Stomach (tissue), 9 donors: Measurements from ENCODE around the gene LRMDA. TPM values are rescaled to one million over a fixed set of nuclear protein-coding genes. Genes with fewer than 3 reads are reported as not detected.

Source experiments
- DNase-seq, 2 donors: peaks; one replicate each; pipeline versions ENCODE4 v3.0.0 to v3.0.0-alpha.2; 2013 to 2019
- H3K27ac ChIP-seq, 5 donors: fragments of 200-600 bp in 4 of 5; sonication (generic) in 4 of 5; one replicate each; pipeline ENCODE4 v1.5.1; 2013 to 2019; ENCODE audit warnings: mild to moderate bottlenecking in 1 of 5, moderate library complexity in 1 of 5
- H3K27me3 ChIP-seq, 3 donors: fragments of 200-600 bp; sonication (generic); one replicate each; pipeline ENCODE4 v1.5.1; 2017 to 2019; ENCODE audit warnings: mixed run types in 1 of 3
- H3K36me3 ChIP-seq, 4 donors: fragments of 200-600 bp; sonication (generic); 1 replicate in 3 of 4; 2 replicates in 1 of 4; pipeline ENCODE4 v1.5.1; 2016 to 2019
- H3K4me1 ChIP-seq, 4 donors: fragments of 200-600 bp; sonication (generic); one replicate each; pipeline ENCODE4 v1.5.1; 2016 to 2019
- H3K4me3 ChIP-seq, 4 donors: fragments of 200-600 bp; sonication (generic) in 3 of 4; one replicate each; pipeline ENCODE4 v1.5.1; 2016 to 2019; ENCODE audit warnings: mild to moderate bottlenecking in 1 of 4
- H3K9me3 ChIP-seq, 4 donors: fragments of 200-600 bp; sonication (generic); one replicate each; pipeline ENCODE4 v1.5.1; 2016 to 2019
- EP300 ChIP-seq: sonication (generic); formaldehyde crosslinking; IDR thresholded peaks from one replicate; pipeline ENCODE4 v1.6.1; 2017; ENCODE audit warnings: antibody characterized with exemption
- POLR2A ChIP-seq, 4 donors: fragments of 450-650 bp; IDR thresholded peaks; one replicate each; pipeline ENCODE4 v1.6.1; 2016; ENCODE audit warnings: antibody characterized with exemption in 4 of 4, control low read depth in 2 of 4, mild to moderate bottlenecking in 1 of 4, moderate library complexity in 1 of 4
- POLR2AphosphoS5 ChIP-seq, 3 donors: sonication (generic); formaldehyde crosslinking; IDR thresholded peaks; one replicate each; pipeline ENCODE4 v1.6.1; 2016; ENCODE audit warnings: antibody characterized with exemption in 3 of 3
- WGBS, 5 donors: extraction: QIAGEN DNeasy Blood & Tissue Kit in 3 of 5; methylation state at CpG; one replicate each; pipeline versions ENCODE4 v1.1.5 to v1.1.7; 2013 to 2018; 5-methylcytosine and 5-hydroxymethylcytosine counted together
- intact Hi-C: fragments of 100-400 bp; cut with DNase I; formaldehyde crosslinking; loops from one replicate; pipeline ENCODE4 v1.15.1; 2023; ENCODE audit warnings: low total_unique reads
- polyA plus RNA-seq, 3 donors: library from polyadenylated mRNA; stranded (reverse); fragments of 200-250 nt; gene quantifications; one replicate each; pipeline ENCODE4 v1.2.3, GENCODE V29; 2013
- total RNA-seq, 5 donors: library from RNA; depleted of rRNA; stranded (reverse); fragments of >200 nt; gene quantifications; one replicate each; pipeline versions ENCODE4 v1.1.0 to v1.2.3, GENCODE V29; 2014 to 2016
- TF ChIP-seq, protein P1 (sequence below), 7 experiments: fragments of 450-650 bp in 4 of 7; fragments of 200-600 bp in 3 of 7; sonication (generic) in 3 of 7; IDR thresholded peaks; one replicate each; pipeline ENCODE4 v1.5.1; 2016 to 2019; ENCODE audit warnings: antibody characterized with exemption in 7 of 7, control low read depth in 2 of 7, mild to moderate bottlenecking in 1 of 7
- donor health status: healthy with polysubstance abuse.
- donor health status: Bipolar disorder and iron deficiency.
- donor health status: healthy.

LRMDA gene
- total and polyA plus RNA-seq, 8 donors, result 1.3 to 30.2 (median 13.6) TPM; not detected in 1

DNA sequence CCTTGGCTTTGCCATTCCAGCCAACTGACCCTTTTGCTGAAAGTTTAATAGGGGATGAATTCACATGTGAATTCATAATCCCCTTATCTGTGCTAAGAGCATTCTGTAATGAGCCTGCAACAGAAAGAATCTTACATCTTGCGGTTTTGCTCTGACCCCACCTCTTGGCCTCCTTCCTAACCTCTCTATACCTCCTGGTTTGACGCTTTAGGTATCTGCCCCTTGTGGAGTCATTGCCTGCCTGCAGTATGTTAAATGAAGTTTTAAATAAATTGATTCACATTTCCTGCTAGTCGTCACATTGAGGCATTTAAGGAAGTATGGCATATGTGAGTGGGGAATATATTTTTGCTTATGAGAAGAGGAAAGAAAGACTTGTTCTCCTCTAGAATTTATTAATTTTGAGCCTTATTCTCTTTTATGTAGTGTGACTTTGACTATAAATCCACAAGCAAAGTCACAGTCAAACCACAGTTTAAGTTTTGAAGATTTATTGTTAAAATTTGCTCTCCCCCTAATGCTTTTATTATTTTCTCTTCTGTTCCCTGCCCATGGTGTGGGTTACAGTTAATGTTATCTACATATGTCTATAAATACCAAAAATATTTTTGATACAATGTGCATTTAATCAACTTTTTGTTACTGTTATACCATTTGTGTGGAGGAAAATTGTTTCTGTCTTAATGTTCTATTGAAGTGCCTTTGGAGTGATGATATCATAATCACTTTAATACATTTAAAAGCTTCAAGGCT, 60.9 kb downstream of the LRMDA start:
- Histone ChIP-seq H3K27ac (no peak overlapping the region), H3K27me3 (no peaks in the 10 kb centered on the region), H3K36me3 (no peaks in the 10 kb centered on the region), H3K4me3 (no peak overlapping the region), H3K9me3 (no peaks in the 10 kb centered on the region), H3K4me1 (no peaks in the 10 kb centered on the region)
- no peak for TF ChIP-seq POLR2A (IDR thresholded peaks at IDR 0.05)
- TF ChIP-seq EP300, result no peak
- TF ChIP-seq, protein P1, sequence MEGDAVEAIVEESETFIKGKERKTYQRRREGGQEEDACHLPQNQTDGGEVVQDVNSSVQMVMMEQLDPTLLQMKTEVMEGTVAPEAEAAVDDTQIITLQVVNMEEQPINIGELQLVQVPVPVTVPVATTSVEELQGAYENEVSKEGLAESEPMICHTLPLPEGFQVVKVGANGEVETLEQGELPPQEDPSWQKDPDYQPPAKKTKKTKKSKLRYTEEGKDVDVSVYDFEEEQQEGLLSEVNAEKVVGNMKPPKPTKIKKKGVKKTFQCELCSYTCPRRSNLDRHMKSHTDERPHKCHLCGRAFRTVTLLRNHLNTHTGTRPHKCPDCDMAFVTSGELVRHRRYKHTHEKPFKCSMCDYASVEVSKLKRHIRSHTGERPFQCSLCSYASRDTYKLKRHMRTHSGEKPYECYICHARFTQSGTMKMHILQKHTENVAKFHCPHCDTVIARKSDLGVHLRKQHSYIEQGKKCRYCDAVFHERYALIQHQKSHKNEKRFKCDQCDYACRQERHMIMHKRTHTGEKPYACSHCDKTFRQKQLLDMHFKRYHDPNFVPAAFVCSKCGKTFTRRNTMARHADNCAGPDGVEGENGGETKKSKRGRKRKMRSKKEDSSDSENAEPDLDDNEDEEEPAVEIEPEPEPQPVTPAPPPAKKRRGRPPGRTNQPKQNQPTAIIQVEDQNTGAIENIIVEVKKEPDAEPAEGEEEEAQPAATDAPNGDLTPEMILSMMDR (IDR thresholded peaks at IDR 0.05), result no peak
- no peak for TF ChIP-seq POLR2AphosphoS5 (IDR thresholded peaks at IDR 0.05)
- intact Hi-C loops, result no loop called here
- 69 to 80% (median 72%) methylated on average over 3 of the region's 3 CpGs for WGBS, 5 donors
- DNase-seq, result no peak

GRCh38 chr10:75493464-75493863, 62.0 kb downstream of the LRMDA start:
- H3K36me3 ChIP-seq, result no peaks in the 10 kb centered on the region
- no peaks in the 10 kb centered on the region for H3K9me3 ChIP-seq
- no peak for DNase-seq
- no peak overlapping the region for H3K27ac ChIP-seq
- WGBS, 5 donors, result 91 to 96% (median 95%) methylated on average over 3 of the region's 3 CpGs
- H3K4me3 ChIP-seq, result no peak overlapping the region
- no peaks in the 10 kb centered on the region for H3K27me3 ChIP-seq
- intact Hi-C loops, result no loop called here
- no peak for TF ChIP-seq POLR2AphosphoS5 (IDR thresholded peaks at IDR 0.05)
- no peak for TF ChIP-seq EP300
- TF ChIP-seq, protein P1 (IDR thresholded peaks at IDR 0.05), result no peak
- no peak for TF ChIP-seq POLR2A (IDR thresholded peaks at IDR 0.05)
- H3K4me1 ChIP-seq, result peaks cover 0 to 4% (median under 1%) of the 10 kb centered on the region in 4 donors

- WGBS, 5 donors, result 53 to 64% (median 57%) methylated on average over 4 of the region's 4 CpGs
- no peak for DNase-seq
- H3K4me1 ChIP-seq, result peaks cover 0 to 15% (median 7%) of the 10 kb centered on the region in 4 donors
- no peak for TF ChIP-seq EP300
- TF ChIP-seq, protein P1 (IDR thresholded peaks at IDR 0.05), result no peak
- TF ChIP-seq POLR2A (IDR thresholded peaks at IDR 0.05), result no peak
- no peak for TF ChIP-seq POLR2AphosphoS5 (IDR thresholded peaks at IDR 0.05)
- H3K27ac ChIP-seq, result no peak overlapping the region
- H3K27me3 ChIP-seq, result no peaks in the 10 kb centered on the region
- no peak overlapping the region for H3K4me3 ChIP-seq
- H3K36me3 ChIP-seq, result no peaks in the 10 kb centered on the region
- H3K9me3 ChIP-seq, result no peaks in the 10 kb centered on the region
- intact Hi-C loops, result no loop called here
Observed at GRCh38 chr10:75495434-75496190, 64.2 kb downstream of the LRMDA start.

DNA sequence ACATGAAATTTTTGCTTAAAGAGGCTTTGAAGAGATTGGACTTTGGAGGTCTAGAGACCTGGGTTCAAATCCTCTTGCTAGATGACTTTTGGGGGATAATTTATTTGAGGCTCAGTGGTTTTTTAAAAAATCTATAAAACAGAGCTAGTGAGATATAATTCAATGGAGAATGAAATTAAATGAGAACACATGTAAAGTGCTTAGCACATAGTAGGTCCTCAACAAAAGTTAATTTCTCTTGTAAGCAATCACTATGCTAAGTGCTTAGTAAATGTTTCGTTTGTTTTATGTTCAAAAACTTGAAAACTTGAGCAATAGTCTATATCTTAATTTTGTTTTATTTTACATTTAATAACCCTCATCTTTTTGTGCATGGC, 64.8 kb downstream of the LRMDA start:
- Histone ChIP-seq H3K4me3 (no peak overlapping the region), H3K27ac (no peak overlapping the region), H3K9me3 (no peaks in the 10 kb centered on the region), H3K36me3 (no peaks in the 10 kb centered on the region), H3K4me1 (peaks cover 0 to 15% (median 7%) of the 10 kb centered on the region in 4 donors), H3K27me3 (no peaks in the 10 kb centered on the region)
- no peak for TF ChIP-seq POLR2AphosphoS5 (IDR thresholded peaks at IDR 0.05)
- TF ChIP-seq, protein P1 (IDR thresholded peaks at IDR 0.05), result no peak
- TF ChIP-seq POLR2A (IDR thresholded peaks at IDR 0.05), result no peak
- TF ChIP-seq EP300, result no peak
- WGBS, 5 donors, result 79 to 92% (median 89%) methylated on average over 1 of the region's 1 CpG
- intact Hi-C loops, result no loop called here
- DNase-seq, result no peak
